ENCODE results near the gene TEX19. TPM values are rescaled to one million over a fixed set of nuclear protein-coding genes. Genes with fewer than 3 reads are reported as not detected.
"Not testable (repeated sequence)": the region's sequence is repeated elsewhere in the genome, so short reads cannot be mapped to it uniquely, and the experiment has no call there.

The TEX19 gene
- total RNA-seq, 1 donor from 2014 or later = not detected

- no peaks in the 10 kb centered on the region for H3K9me3 ChIP-seq
- no peak overlapping the region for H3K27ac ChIP-seq
- intact Hi-C loops (cut with DNase I) = loop anchor here (10.0 kb wide), 1 partner anchor 54 kb away; the partner anchor contains the start of gene TEX19
These were observed 49.4 kb downstream of the TEX19 start for GRCh38 chr17:82408288-82408937.

GRCh38 chr17:82408938-82409318 lies 49.9 kb downstream of the TEX19 start:
- peaks cover 13% of the 10 kb centered on the region for H3K36me3 ChIP-seq
- intact Hi-C loops (cut with DNase I) = loop anchor here (10.0 kb wide), 1 partner anchor 54 kb away; the partner anchor contains the start of gene TEX19
- no peak overlapping the region for H3K4me3 ChIP-seq
- no peak for TF ChIP-seq CTCF (IDR thresholded peaks at IDR 0.05)
- no peak overlapping the region for H3K27ac ChIP-seq
- H3K9me3 ChIP-seq = no peaks in the 10 kb centered on the region
- ATAC-seq (no peak), DNase-seq (no peak)
- no peaks in the 10 kb centered on the region for H3K27me3 ChIP-seq
- no peaks in the 10 kb centered on the region for H3K4me1 ChIP-seq

More at GRCh38 chr17:82408288-82408937, 49.4 kb downstream of the TEX19 start:
- no peak overlapping the region for H3K4me3 ChIP-seq
- H3K4me1 ChIP-seq = no peaks in the 10 kb centered on the region
- ATAC-seq (no peak), DNase-seq (no peak)
- H3K36me3 ChIP-seq = peaks cover 18% of the 10 kb centered on the region
- no peaks in the 10 kb centered on the region for H3K27me3 ChIP-seq
- TF ChIP-seq CTCF (IDR thresholded peaks at IDR 0.05) = no peak

- H3K36me3 ChIP-seq = peaks cover 13% of the 10 kb centered on the region
- no peak for DNase-seq
These were observed 51.1 kb downstream of the TEX19 start for GRCh38 chr17:82410014-82410716.

GRCh38 chr17:82411396-82412053 lies 52.5 kb downstream of the TEX19 start:
- ATAC-seq (no peak), DNase-seq (no peak)
- Histone ChIP-seq H3K9me3 (no peaks in the 10 kb centered on the region), H3K36me3 (peaks cover 13% of the 10 kb centered on the region), H3K27ac (no peak overlapping the region), H3K4me3 (no peak overlapping the region), H3K27me3 (no peaks in the 10 kb centered on the region), H3K4me1 (peaks cover 4% of the 10 kb centered on the region)
- intact Hi-C loops (cut with DNase I) = no loop called here
- no peak for TF ChIP-seq CTCF (IDR thresholded peaks at IDR 0.05)

More at GRCh38 chr17:82410014-82410716, 51.1 kb downstream of the TEX19 start:
- Histone ChIP-seq H3K9me3 (no peaks in the 10 kb centered on the region), H3K4me1 (peaks cover 4% of the 10 kb centered on the region), H3K4me3 (no peak overlapping the region), H3K27me3 (no peaks in the 10 kb centered on the region), H3K27ac (no peak overlapping the region)
- intact Hi-C loops (cut with DNase I) = no loop called here
- ATAC-seq = no peak
- TF ChIP-seq CTCF (IDR thresholded peaks at IDR 0.05) = no peak

- intact Hi-C loops (cut with DNase I); H3K27ac ChIP-seq; DNase-seq; H3K9me3 ChIP-seq; ATAC-seq; H3K4me3 ChIP-seq; H3K4me1 ChIP-seq; H3K27me3 ChIP-seq: not testable (repeated sequence)
- peaks cover 13% of the 10 kb centered on the region for H3K36me3 ChIP-seq
These were observed 53.0 kb downstream of the TEX19 start for GRCh38 chr17:82412081-82412480.
